Retinal pigment epithelial cell (primary cell): ENCODE data around the gene PWP1.
A peak's percentile ranks its signal among the peaks of the same experiment; 100 is the strongest.

Experiments
- DNase-seq: peaks from one replicate; pipeline ENCODE4 v3.0.0-alpha.2; 2010; ENCODE audit warnings: low read depth
- H3K4me3 ChIP-seq: 2 replicates; pipeline ENCODE4 v1.5.1; 2011; ENCODE audit warnings: mild to moderate bottlenecking, low read length, control low read depth, moderate library complexity
- CTCF ChIP-seq: conservative IDR thresholded peaks from 2 replicates; pipeline ENCODE4 v1.5.1; 2011; ENCODE audit warnings: low read depth, low read length, control low read depth, inconsistent platforms

PWP1 gene

GRCh38 chr12:107666009-107666408 lies 19.6 kb upstream of the PWP1 start:
- H3K4me3 ChIP-seq: no peak overlapping the region
- no peak for TF ChIP-seq CTCF
- DNase-seq: no peak

GRCh38 chr12:107667464-107667863 lies 18.1 kb upstream of the PWP1 start:
- TF ChIP-seq CTCF: no peak
- no peak overlapping the region for H3K4me3 ChIP-seq
- DNase-seq: no peak

GRCh38 chr12:107668320-107669098 lies 17.1 kb upstream of the PWP1 start:
- no peak for TF ChIP-seq CTCF
- no peak for DNase-seq
- H3K4me3 ChIP-seq: no peak overlapping the region

- TF ChIP-seq CTCF: no peak
- no peak overlapping the region for H3K4me3 ChIP-seq
- no peak for DNase-seq
Observed at GRCh38 chr12:107669946-107670345, 15.7 kb upstream of the PWP1 start.

- no peak overlapping the region for H3K4me3 ChIP-seq
- no peak for DNase-seq
- peak; percentile 81 for TF ChIP-seq CTCF
Observed at GRCh38 chr12:107670999-107671643, 14.5 kb upstream of the PWP1 start.

- TF ChIP-seq CTCF: no peak
- no peak overlapping the region for H3K4me3 ChIP-seq
- no peak for DNase-seq
Observed at GRCh38 chr12:107677671-107678070, 7.9 kb upstream of the PWP1 start.

- H3K4me3 ChIP-seq: no peak overlapping the region
- no peak for DNase-seq
- no peak for TF ChIP-seq CTCF
Observed at GRCh38 chr12:107679336-107679735, 6.3 kb upstream of the PWP1 start.
